ENCODE measurements around the gene SH2B3.

Gene SH2B3

GRCh38 chr12:111411185-111411764, 5.6 kb downstream of the SH2B3 start:
- H3K36me3 Mint-ChIP-seq (ENCODE audit: low read depth) = peaks cover 41% of the 10 kb centered on the region
- H3K4me3 Mint-ChIP-seq = peak overlapping the region; percentile 92
- no peaks in the 10 kb centered on the region for H3K27me3 Mint-ChIP-seq
- peaks cover 80% of the 10 kb centered on the region for H3K4me1 Mint-ChIP-seq (ENCODE audit: low read depth)
- H3K27ac Mint-ChIP-seq = peak overlapping the region; percentile 85
- H3K9me3 Mint-ChIP-seq = no peaks in the 10 kb centered on the region

- no peaks in the 10 kb centered on the region for H3K27me3 Mint-ChIP-seq
- H3K4me3 Mint-ChIP-seq = peak overlapping the region; percentile 33
- H3K4me1 Mint-ChIP-seq (ENCODE audit: low read depth) = peaks cover 85% of the 10 kb centered on the region
- H3K36me3 Mint-ChIP-seq (ENCODE audit: low read depth) = peaks cover 43% of the 10 kb centered on the region
- no peaks in the 10 kb centered on the region for H3K9me3 Mint-ChIP-seq
- H3K27ac Mint-ChIP-seq = peak overlapping the region; percentile 83
Measured at GRCh38 chr12:111412007-111412829, 6.5 kb downstream of the SH2B3 start.

GRCh38 chr12:111412830-111413441, 7.2 kb downstream of the SH2B3 start:
- Mint-ChIP-seq H3K9me3 (no peaks in the 10 kb centered on the region), H3K27me3 (no peaks in the 10 kb centered on the region), H3K4me3 (peak overlapping the region; percentile 5), H3K27ac (peak overlapping the region; percentile 74), H3K4me1 (ENCODE audit: low read depth) (peaks cover 79% of the 10 kb centered on the region), H3K36me3 (ENCODE audit: low read depth) (peaks cover 43% of the 10 kb centered on the region)

GRCh38 chr12:111413442-111414086, 7.8 kb downstream of the SH2B3 start:
- Mint-ChIP-seq H3K27me3 (no peaks in the 10 kb centered on the region), H3K36me3 (ENCODE audit: low read depth) (peaks cover 43% of the 10 kb centered on the region), H3K4me3 (no peak overlapping the region), H3K9me3 (no peaks in the 10 kb centered on the region), H3K27ac (peak overlapping the region; percentile 65), H3K4me1 (ENCODE audit: low read depth) (peaks cover 72% of the 10 kb centered on the region)

- peaks cover 60% of the 10 kb centered on the region for H3K4me1 Mint-ChIP-seq (ENCODE audit: low read depth)
- H3K36me3 Mint-ChIP-seq (ENCODE audit: low read depth) = peaks cover 42% of the 10 kb centered on the region
- H3K27ac Mint-ChIP-seq = no peak overlapping the region
- no peaks in the 10 kb centered on the region for H3K27me3 Mint-ChIP-seq
- no peaks in the 10 kb centered on the region for H3K9me3 Mint-ChIP-seq
- no peak overlapping the region for H3K4me3 Mint-ChIP-seq
Measured at GRCh38 chr12:111414711-111415252, 9.1 kb downstream of the SH2B3 start.

- H3K27ac Mint-ChIP-seq = no peak overlapping the region
- H3K4me3 Mint-ChIP-seq = no peak overlapping the region
- peaks cover 57% of the 10 kb centered on the region for H3K36me3 Mint-ChIP-seq (ENCODE audit: low read depth)
- peaks cover 51% of the 10 kb centered on the region for H3K4me1 Mint-ChIP-seq (ENCODE audit: low read depth)
- H3K9me3 Mint-ChIP-seq = no peaks in the 10 kb centered on the region
- H3K27me3 Mint-ChIP-seq = no peaks in the 10 kb centered on the region
Measured at GRCh38 chr12:111417290-111417689, 11.6 kb downstream of the SH2B3 start.

GRCh38 chr12:111417784-111418593, 12.3 kb downstream of the SH2B3 start:
- H3K9me3 Mint-ChIP-seq = no peaks in the 10 kb centered on the region
- H3K4me1 Mint-ChIP-seq (ENCODE audit: low read depth) = peaks cover 47% of the 10 kb centered on the region
- no peaks in the 10 kb centered on the region for H3K27me3 Mint-ChIP-seq
- peaks cover 54% of the 10 kb centered on the region for H3K36me3 Mint-ChIP-seq (ENCODE audit: low read depth)
- no peak overlapping the region for H3K27ac Mint-ChIP-seq
- no peak overlapping the region for H3K4me3 Mint-ChIP-seq

- no peak overlapping the region for H3K4me3 Mint-ChIP-seq
- H3K27ac Mint-ChIP-seq = no peak overlapping the region
- H3K9me3 Mint-ChIP-seq = no peaks in the 10 kb centered on the region
- H3K36me3 Mint-ChIP-seq (ENCODE audit: low read depth) = peaks cover 50% of the 10 kb centered on the region
- no peaks in the 10 kb centered on the region for H3K27me3 Mint-ChIP-seq
- peaks cover 43% of the 10 kb centered on the region for H3K4me1 Mint-ChIP-seq (ENCODE audit: low read depth)
Measured at GRCh38 chr12:111418594-111418880, 12.8 kb downstream of the SH2B3 start.

GRCh38 chr12:111419784-111420183, 14.1 kb downstream of the SH2B3 start:
- H3K4me1 Mint-ChIP-seq (ENCODE audit: low read depth) = peaks cover 41% of the 10 kb centered on the region
- no peaks in the 10 kb centered on the region for H3K27me3 Mint-ChIP-seq
- H3K9me3 Mint-ChIP-seq = no peaks in the 10 kb centered on the region
- H3K4me3 Mint-ChIP-seq = no peak overlapping the region
- peaks cover 43% of the 10 kb centered on the region for H3K36me3 Mint-ChIP-seq (ENCODE audit: low read depth)
- no peak overlapping the region for H3K27ac Mint-ChIP-seq

- Mint-ChIP-seq H3K27me3 (no peaks in the 10 kb centered on the region), H3K4me3 (no peak overlapping the region), H3K36me3 (ENCODE audit: low read depth) (peaks cover 38% of the 10 kb centered on the region), H3K9me3 (no peaks in the 10 kb centered on the region), H3K4me1 (ENCODE audit: low read depth) (peaks cover 44% of the 10 kb centered on the region), H3K27ac (no peak overlapping the region)
Measured at GRCh38 chr12:111420494-111420893, 14.8 kb downstream of the SH2B3 start.

- H3K27me3 Mint-ChIP-seq = no peaks in the 10 kb centered on the region
- H3K36me3 Mint-ChIP-seq (ENCODE audit: low read depth) = peaks cover 40% of the 10 kb centered on the region
- H3K4me3 Mint-ChIP-seq = no peak overlapping the region
- H3K27ac Mint-ChIP-seq = peak overlapping the region; percentile 64
- no peaks in the 10 kb centered on the region for H3K9me3 Mint-ChIP-seq
- peaks cover 72% of the 10 kb centered on the region for H3K4me1 Mint-ChIP-seq (ENCODE audit: low read depth)
Measured at GRCh38 chr12:111424189-111424792, 18.6 kb downstream of the SH2B3 start.

GRCh38 chr12:111424793-111425251, 19.1 kb downstream of the SH2B3 start:
- H3K27ac Mint-ChIP-seq = peak overlapping the region; percentile 64
- H3K27me3 Mint-ChIP-seq = no peaks in the 10 kb centered on the region
- H3K36me3 Mint-ChIP-seq (ENCODE audit: low read depth) = peaks cover 36% of the 10 kb centered on the region
- H3K4me1 Mint-ChIP-seq (ENCODE audit: low read depth) = peaks cover 77% of the 10 kb centered on the region
- H3K4me3 Mint-ChIP-seq = no peak overlapping the region
- no peaks in the 10 kb centered on the region for H3K9me3 Mint-ChIP-seq

- Mint-ChIP-seq H3K4me3 (peak overlapping the region; percentile 28), H3K9me3 (no peaks in the 10 kb centered on the region), H3K36me3 (ENCODE audit: low read depth) (peaks cover 33% of the 10 kb centered on the region), H3K4me1 (ENCODE audit: low read depth) (peaks cover 82% of the 10 kb centered on the region), H3K27ac (peak overlapping the region; percentile 64), H3K27me3 (no peaks in the 10 kb centered on the region)
Measured at GRCh38 chr12:111425655-111426054, 19.9 kb downstream of the SH2B3 start.
